Measurements from ENCODE around the gene ADD3.

The ADD3 gene

DNA sequence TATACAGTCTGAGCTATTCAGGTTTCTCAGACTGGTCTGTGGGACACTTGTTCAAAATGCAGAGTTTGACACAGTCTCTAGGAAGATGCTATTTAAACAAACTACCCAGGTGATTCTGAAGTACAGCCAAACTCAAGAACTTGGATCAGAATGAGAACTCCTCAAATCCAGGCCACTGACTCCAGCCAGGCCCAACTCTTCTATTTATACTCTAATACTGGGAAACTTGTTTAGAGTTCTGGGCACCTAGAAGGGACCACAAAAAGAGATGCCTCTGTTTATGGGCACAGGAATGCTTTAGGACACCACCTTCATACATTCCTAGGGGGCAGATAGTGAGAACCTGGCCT is 40.1 kb upstream of the ADD3 start:
- Histone ChIP-seq H3K4me3 (ENCODE audit: low read length) (no peak overlapping the region), H3K27ac (ENCODE audit: low read length) (no peak overlapping the region), H3K27me3 (ENCODE audit: control insufficient read depth, insufficient read depth, low read length) (no peaks in the 10 kb centered on the region), H3K36me3 (ENCODE audit: control insufficient read depth, insufficient read depth, low read length) (no peaks in the 10 kb centered on the region), H3K4me1 (ENCODE audit: control insufficient read depth, insufficient read depth, low read length) (peaks cover 3% of the 10 kb centered on the region; the same call in 1 of the 2 replicates), H3K9me3 (ENCODE audit: control insufficient read depth, insufficient read depth, low read length) (no peaks in the 10 kb centered on the region; the same call in 1 of the 2 replicates)
- no peak for DNase-seq (ENCODE audit: low read depth, low spot score)

DNA sequence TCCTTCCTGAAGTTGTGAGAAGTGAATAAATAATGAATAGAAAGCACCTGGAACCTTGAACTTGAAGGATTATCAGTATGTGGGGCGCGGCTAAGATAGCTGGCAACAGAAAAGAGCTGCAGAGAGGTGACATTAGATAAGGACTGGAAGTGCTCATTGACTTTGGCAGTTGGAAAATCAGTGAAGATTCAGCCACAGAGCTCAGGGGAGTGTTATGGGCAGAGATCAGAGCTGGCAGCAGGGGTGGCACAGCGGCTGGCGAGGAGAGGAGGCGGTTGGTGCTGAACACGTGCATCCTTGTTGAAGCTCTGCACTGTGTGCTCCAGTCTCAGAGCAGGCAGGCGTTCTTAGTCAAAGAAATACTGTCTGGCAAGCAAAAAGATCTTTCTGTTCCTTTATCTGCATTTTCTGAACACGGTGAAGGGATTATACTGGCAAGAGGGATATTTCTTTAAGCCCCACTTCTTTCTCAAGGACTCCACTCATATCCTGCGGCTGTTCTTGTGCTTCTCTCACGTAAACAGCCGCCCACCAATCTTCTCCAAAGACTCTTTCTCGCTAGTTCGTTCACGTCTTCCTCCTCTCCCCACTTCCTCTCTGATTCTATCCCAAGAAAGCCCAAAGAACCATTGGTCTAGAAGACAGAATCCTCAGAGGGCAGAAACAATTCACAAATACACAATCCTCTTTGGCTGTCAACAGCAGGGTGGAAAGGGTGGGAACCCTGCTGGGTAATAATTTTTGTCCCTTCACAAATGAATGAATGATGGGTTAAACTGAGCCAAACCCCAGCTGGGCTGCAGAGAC is 38.6 kb upstream of the ADD3 start:
- H3K27me3 ChIP-seq (ENCODE audit: control insufficient read depth, insufficient read depth, low read length) = no peaks in the 10 kb centered on the region
- H3K4me3 ChIP-seq (ENCODE audit: low read length) = no peak overlapping the region
- no peak for DNase-seq (ENCODE audit: low read depth, low spot score)
- H3K27ac ChIP-seq (ENCODE audit: low read length) = no peak overlapping the region
- H3K4me1 ChIP-seq (ENCODE audit: control insufficient read depth, insufficient read depth, low read length) = peaks cover 3% of the 10 kb centered on the region; the same call in 1 of the 2 replicates
- WGBS (ENCODE audit: insufficient coverage, insufficient read length) = no CpG with 5 or more reads among the region's 14 CpGs
- H3K9me3 ChIP-seq (ENCODE audit: control insufficient read depth, insufficient read depth, low read length) = no peaks in the 10 kb centered on the region; the same call in 1 of the 2 replicates
- no peaks in the 10 kb centered on the region for H3K36me3 ChIP-seq (ENCODE audit: control insufficient read depth, insufficient read depth, low read length)

DNA sequence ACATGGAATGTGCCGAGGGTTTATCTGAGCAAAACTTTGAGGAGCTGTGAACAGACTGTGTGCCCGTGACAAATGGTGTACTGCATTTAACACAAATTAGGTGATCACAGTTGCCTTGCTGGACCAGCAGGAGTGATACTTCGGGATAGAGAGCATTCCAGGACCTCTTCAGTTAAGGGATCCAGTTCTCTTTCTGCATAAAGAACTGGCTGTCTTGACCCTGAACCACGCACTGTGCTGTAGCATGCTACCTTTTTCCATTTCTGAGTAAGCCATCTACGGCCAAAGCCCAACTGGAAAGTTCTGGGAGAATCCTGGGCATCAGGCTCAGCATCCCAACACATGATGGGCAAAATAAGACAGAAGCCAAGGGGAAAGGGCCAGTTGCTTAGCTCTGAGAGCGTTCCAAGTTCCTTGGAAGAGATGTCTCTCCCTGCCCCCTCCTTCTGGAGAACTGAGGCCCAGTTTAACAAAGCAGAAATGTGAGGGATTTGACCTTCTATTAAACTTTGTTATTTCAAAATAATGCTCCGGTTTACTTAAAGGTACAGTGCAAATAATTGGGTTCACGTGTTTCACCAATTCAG is 37.9 kb upstream of the ADD3 start:
- Histone ChIP-seq H3K4me1 (ENCODE audit: control insufficient read depth, insufficient read depth, low read length) (peaks cover 3% of the 10 kb centered on the region; the same call in 1 of the 2 replicates), H3K36me3 (ENCODE audit: control insufficient read depth, insufficient read depth, low read length) (no peaks in the 10 kb centered on the region), H3K4me3 (ENCODE audit: low read length) (no peak overlapping the region), H3K9me3 (ENCODE audit: control insufficient read depth, insufficient read depth, low read length) (no peaks in the 10 kb centered on the region; the same call in 1 of the 2 replicates), H3K27me3 (ENCODE audit: control insufficient read depth, insufficient read depth, low read length) (no peaks in the 10 kb centered on the region), H3K27ac (ENCODE audit: low read length) (no peak overlapping the region)
- DNase-seq (ENCODE audit: low read depth, low spot score) = no peak
- no CpG with 5 or more reads among the region's 8 CpGs for WGBS (ENCODE audit: insufficient coverage, insufficient read length)

DNA sequence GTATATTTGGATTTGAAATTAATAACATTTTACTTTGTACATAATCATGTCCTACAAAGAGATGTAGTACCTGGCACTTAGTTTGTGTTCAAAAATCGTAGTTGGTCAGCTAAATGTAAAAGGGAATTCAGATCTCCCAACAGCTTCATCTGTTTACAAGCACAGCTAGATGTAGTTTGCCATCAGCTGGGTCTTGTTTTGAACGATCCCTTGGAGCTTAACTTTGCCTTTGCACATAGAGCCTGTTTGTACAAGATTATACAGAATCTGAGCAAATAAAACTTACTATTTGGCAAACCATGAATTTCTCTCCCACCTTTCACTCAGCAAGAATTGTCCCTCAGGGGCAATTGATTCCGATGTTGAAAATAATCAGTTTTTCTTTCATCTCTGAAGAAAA is 36.1 kb upstream of the ADD3 start:
- H3K27ac ChIP-seq (ENCODE audit: low read length) = no peak overlapping the region
- H3K27me3 ChIP-seq (ENCODE audit: control insufficient read depth, insufficient read depth, low read length) = no peaks in the 10 kb centered on the region
- DNase-seq (ENCODE audit: low read depth, low spot score) = no peak
- H3K4me3 ChIP-seq (ENCODE audit: low read length) = no peak overlapping the region
- H3K36me3 ChIP-seq (ENCODE audit: control insufficient read depth, insufficient read depth, low read length) = no peaks in the 10 kb centered on the region
- peaks cover 3% of the 10 kb centered on the region; the same call in 1 of the 2 replicates for H3K4me1 ChIP-seq (ENCODE audit: control insufficient read depth, insufficient read depth, low read length)
- H3K9me3 ChIP-seq (ENCODE audit: control insufficient read depth, insufficient read depth, low read length) = no peaks in the 10 kb centered on the region; the same call in 1 of the 2 replicates
- WGBS (ENCODE audit: insufficient coverage, insufficient read length) = no CpG with 5 or more reads among the region's 3 CpGs

DNA sequence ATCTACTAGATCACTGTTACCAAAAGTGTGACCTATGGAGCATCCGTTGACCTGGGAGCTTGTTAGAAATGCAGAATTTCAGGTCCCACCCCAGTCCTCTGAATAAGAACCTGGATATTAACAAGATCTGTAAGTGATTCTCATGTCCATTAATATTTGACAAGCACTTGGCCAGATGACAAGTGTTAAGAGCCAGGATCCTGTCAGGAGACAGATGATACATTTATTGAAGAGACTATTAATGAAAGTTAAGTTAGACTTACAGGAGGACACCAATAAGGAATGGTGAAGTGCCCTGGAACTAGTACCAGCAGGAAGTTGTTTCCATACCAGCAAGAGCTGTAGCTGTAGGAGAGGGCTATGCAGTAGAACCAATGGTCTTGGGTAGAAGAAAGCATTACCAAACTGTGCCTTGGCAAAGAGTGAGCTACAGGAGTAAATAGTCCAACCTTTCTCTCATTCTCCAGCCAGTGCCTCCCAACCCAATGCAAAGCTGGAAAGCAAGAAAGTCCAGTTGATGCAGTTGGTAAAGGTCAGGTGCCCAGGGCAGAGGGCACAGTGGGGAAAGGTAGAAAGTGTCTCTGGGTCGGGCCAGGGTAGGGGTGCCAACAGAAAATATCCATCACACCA is 35.3 kb upstream of the ADD3 start:
- no peak for DNase-seq (ENCODE audit: low read depth, low spot score)
- no peak overlapping the region for H3K4me3 ChIP-seq (ENCODE audit: low read length)
- WGBS (ENCODE audit: insufficient coverage, insufficient read length) = no CpG with 5 or more reads among the region's 2 CpGs
- no peaks in the 10 kb centered on the region; the same call in 1 of the 2 replicates for H3K4me1 ChIP-seq (ENCODE audit: control insufficient read depth, insufficient read depth, low read length)
- H3K27ac ChIP-seq (ENCODE audit: low read length) = no peak overlapping the region
- H3K36me3 ChIP-seq (ENCODE audit: control insufficient read depth, insufficient read depth, low read length) = no peaks in the 10 kb centered on the region
- no peaks in the 10 kb centered on the region for H3K27me3 ChIP-seq (ENCODE audit: control insufficient read depth, insufficient read depth, low read length)
- H3K9me3 ChIP-seq (ENCODE audit: control insufficient read depth, insufficient read depth, low read length) = no peaks in the 10 kb centered on the region; the same call in 1 of the 2 replicates

DNA sequence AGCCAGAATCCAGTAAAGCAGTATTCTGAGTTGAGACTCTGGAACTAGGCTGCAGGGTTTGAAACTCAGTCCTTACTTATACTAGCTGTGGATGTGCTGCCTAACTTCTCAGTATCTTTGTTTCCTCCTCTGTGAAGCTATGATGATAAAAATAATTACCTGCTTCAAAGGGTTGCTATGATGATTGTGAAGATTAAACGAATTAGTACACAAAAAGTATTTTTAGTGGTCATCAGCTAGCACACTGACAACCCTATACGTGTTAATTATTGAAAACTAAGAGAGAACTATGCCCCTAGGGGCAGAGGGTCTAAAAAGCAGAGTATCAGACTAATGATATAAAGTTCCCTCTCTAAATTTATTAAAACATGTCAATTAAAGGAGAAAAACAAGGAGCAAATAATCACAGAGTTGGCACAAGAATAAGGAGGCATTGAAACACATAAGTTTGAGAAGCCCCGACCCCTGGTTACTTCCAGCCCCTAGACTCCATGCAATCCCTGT is 34.4 kb upstream of the ADD3 start:
- WGBS (ENCODE audit: insufficient coverage, insufficient read length) = no CpG with 5 or more reads among the region's 3 CpGs
- H3K36me3 ChIP-seq (ENCODE audit: control insufficient read depth, insufficient read depth, low read length) = no peaks in the 10 kb centered on the region

DNA sequence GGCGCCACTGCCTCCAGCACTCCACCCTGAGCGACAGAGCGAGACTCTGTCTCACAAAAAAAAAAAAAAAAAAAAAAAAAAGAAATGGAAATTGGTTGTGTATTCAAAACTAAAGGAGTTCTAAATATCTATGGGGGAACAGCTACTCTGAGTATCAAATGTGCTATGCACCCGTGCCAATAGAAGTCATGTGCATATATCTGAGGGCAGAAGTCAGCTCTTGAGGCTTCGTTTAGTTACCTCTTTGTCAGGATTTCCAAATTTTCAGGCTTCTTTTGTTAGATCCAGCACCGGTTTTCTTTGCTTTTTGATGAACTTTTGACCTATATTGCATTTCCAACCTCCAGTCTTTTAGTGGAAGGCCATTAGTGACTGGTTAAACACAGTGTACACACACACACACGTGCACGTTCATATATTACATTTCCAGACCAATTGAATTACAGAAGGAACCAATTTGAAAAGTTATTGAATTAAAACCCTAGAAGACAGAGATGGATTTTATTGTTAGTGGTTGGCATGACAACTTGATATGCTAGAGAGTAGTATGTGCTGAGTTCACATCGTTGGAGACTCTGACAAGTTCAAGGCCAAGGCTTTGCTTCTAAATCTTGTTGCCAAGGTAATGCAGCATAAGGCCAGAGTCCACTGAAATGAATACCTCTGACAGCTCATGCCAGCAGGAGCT is 33.1 kb upstream of the ADD3 start:
- WGBS (ENCODE audit: insufficient coverage, insufficient read length) = no CpG with 5 or more reads among the region's 9 CpGs
- H3K27me3 ChIP-seq (ENCODE audit: control insufficient read depth, insufficient read depth, low read length) = no peaks in the 10 kb centered on the region
- no peak overlapping the region for H3K27ac ChIP-seq (ENCODE audit: low read length)
- no peak for DNase-seq (ENCODE audit: low read depth, low spot score)
- H3K4me1 ChIP-seq (ENCODE audit: control insufficient read depth, insufficient read depth, low read length) = no peaks in the 10 kb centered on the region
- H3K4me3 ChIP-seq (ENCODE audit: low read length) = no peak overlapping the region
- no peaks in the 10 kb centered on the region; the same call in 1 of the 2 replicates for H3K9me3 ChIP-seq (ENCODE audit: control insufficient read depth, insufficient read depth, low read length)
- no peaks in the 10 kb centered on the region for H3K36me3 ChIP-seq (ENCODE audit: control insufficient read depth, insufficient read depth, low read length)

More for the DNA sequence above, 34.4 kb upstream of the ADD3 start:
- Histone ChIP-seq H3K4me3 (ENCODE audit: low read length) (no peak overlapping the region), H3K27ac (ENCODE audit: low read length) (no peak overlapping the region), H3K9me3 (ENCODE audit: control insufficient read depth, insufficient read depth, low read length) (no peaks in the 10 kb centered on the region; the same call in 1 of the 2 replicates), H3K27me3 (ENCODE audit: control insufficient read depth, insufficient read depth, low read length) (no peaks in the 10 kb centered on the region), H3K4me1 (ENCODE audit: control insufficient read depth, insufficient read depth, low read length) (no peaks in the 10 kb centered on the region)
- no peak for DNase-seq (ENCODE audit: low read depth, low spot score)

DNA sequence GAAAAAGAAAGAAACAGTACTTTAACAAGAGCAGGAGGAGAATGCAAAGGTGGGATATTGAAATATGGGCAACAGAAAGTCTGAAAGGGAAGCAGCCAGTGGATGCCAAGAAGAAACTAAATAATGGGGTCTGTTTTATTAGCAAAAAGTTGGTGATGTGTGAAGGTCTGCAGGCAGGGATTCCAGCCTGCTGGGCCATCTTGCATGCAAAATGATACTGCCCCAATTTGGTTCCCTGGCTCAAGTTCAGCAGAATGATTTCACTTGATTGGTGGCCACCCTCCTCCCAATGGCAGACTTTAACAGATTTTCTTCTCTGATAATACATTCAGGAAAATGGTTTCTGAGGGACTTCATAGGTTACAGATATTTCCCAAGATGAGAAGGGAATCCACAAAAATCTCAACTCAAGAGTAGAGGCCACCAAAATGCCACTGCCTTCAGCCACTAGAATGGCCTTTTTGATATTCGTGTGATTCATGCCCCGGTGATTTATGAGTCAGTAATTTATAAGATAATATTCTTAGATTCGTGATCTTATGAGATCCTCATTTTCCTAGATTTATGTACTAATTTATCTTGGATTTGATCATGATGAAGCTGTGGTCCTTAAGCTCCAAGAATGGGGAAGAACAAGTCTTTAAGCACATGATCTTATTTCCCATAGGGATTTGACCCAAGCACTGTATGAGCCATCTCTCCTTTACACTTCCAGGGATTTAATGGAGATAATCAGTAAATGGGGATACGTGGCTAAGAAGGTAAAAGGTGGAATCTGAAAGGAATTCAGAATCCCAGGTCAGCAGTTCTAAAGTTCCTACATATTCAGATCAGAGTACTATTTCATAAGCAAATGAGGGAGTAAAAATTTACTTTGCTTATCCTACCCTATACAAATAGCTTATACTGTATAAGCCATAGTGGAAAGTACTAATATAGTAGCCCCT is 32.3 kb upstream of the ADD3 start:
- Histone ChIP-seq H3K4me3 (ENCODE audit: low read length) (no peak overlapping the region), H3K36me3 (ENCODE audit: control insufficient read depth, insufficient read depth, low read length) (no peaks in the 10 kb centered on the region), H3K27me3 (ENCODE audit: control insufficient read depth, insufficient read depth, low read length) (no peaks in the 10 kb centered on the region), H3K4me1 (ENCODE audit: control insufficient read depth, insufficient read depth, low read length) (no peaks in the 10 kb centered on the region), H3K27ac (ENCODE audit: low read length) (no peak overlapping the region), H3K9me3 (ENCODE audit: control insufficient read depth, insufficient read depth, low read length) (no peaks in the 10 kb centered on the region)
- no peak for DNase-seq (ENCODE audit: low read depth, low spot score)
- WGBS (ENCODE audit: insufficient coverage, insufficient read length) = no CpG with 5 or more reads among the region's 4 CpGs

DNA sequence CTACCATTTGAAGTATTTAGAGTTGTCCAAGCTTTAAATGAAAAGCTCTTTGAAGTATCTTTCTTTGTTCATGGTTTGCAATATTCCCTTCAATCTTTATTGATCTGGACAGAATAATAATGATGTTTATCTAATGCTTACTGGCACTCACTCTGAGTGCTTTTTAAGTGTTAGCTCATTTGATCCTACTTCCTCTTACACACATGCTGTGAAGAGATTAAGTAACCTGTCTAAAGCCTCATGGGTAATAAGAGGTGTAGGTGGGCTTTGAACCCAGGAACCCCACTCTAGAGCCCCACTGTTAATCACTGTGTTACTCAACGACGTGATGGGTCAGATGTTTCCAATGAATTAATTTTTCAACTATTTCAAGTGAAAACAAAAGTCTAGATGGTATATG is 31.1 kb upstream of the ADD3 start:
- no peak overlapping the region for H3K4me3 ChIP-seq (ENCODE audit: low read length)
- H3K4me1 ChIP-seq (ENCODE audit: control insufficient read depth, insufficient read depth, low read length) = no peaks in the 10 kb centered on the region
- H3K27me3 ChIP-seq (ENCODE audit: control insufficient read depth, insufficient read depth, low read length) = no peaks in the 10 kb centered on the region
- H3K27ac ChIP-seq (ENCODE audit: low read length) = no peak overlapping the region
- no peaks in the 10 kb centered on the region for H3K9me3 ChIP-seq (ENCODE audit: control insufficient read depth, insufficient read depth, low read length)
- WGBS (ENCODE audit: insufficient coverage, insufficient read length) = no CpG with 5 or more reads among the region's 2 CpGs
- H3K36me3 ChIP-seq (ENCODE audit: control insufficient read depth, insufficient read depth, low read length) = no peaks in the 10 kb centered on the region
- DNase-seq (ENCODE audit: low read depth, low spot score) = no peak
